OCI-M2 (cell line): ENCODE results near the gene PSMB2.

ENCODE experiments used
- DNase-seq: peaks from one replicate; lab custom pipeline; 2025; ENCODE audit not compliant: unreplicated experiment; lab: John Stamatoyannopoulos, UW

The PSMB2 gene

GRCh38 chr1:35558374-35559316 lies 82.7 kb downstream of the PSMB2 start:
- no peak for DNase-seq

DNA sequence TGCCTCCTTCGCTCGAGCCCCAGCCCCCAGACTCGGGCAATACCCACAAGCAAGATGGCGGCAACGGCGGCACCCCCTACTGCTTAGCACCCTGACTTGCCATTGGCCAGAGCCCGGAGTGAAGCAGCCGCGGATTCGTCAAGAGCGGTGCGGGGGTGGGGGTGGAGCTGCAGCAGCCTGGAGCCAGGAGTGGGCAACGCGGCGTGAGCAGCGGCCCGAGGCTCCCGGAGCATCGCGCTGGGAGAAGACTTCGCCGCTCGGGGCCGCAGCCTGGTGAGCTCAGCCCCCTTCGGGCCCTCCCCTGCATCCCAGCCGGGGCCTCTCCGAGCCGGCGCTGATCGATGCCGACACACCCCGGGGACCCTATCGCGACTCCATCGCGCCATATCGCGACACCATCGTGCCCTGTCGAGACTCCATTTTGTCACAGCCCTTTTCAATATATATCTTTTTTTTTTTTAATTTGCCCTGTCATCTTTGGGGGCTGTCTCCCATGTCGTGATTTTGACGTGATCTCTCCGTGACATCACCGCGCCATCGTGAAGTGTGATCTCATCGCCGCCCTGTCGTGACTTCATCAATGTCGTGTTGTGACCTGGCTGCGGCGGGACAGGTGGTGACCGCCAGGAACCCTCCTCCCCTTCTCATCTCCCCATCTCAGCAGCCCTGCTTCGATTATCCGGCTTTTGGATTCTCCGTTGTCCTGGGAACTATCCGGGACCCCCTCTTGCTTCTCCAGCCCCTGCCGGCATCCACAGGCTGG lies 83.5 kb downstream of the PSMB2 start, which contains the start of gene NCDN:
Gene NCDN (plus strand): TSS at position 189 of the 763 bp plus-strand sequence. CDS start 392 bp downstream, at position 581.
- DNase-seq: peak; percentile 38

DNA sequence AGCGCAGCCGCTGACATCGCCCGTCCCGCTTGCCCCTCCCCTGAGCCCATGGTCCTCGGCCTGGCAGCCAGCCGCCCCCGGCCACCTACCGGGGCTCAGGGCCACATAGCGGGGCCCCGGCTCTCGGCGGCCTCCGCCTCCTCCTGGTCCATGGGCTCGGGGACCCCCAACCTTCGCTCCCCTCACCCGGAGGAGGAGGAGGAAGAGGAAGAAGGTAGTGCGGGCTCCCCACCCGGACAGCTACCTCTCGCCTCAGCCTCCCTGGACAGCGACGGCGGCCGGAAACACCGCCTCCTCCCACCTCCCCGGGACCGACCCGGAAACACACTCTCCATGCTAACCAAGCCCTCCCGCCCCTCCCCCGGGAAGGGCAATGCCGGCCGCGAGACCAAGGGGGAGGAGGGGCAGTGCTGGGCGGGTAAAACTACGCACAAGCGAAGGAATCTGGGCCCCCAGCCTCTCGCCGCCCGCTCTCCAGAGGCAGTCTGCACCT lies 84.2 kb downstream of the PSMB2 start, which contains the start of gene KIAA0319L:
Gene KIAA0319L (minus strand): TSS at position 286 of the 493 bp plus-strand sequence. CDS start 2,912 bp downstream, outside the sequence.
- DNase-seq: no peak

DNA sequence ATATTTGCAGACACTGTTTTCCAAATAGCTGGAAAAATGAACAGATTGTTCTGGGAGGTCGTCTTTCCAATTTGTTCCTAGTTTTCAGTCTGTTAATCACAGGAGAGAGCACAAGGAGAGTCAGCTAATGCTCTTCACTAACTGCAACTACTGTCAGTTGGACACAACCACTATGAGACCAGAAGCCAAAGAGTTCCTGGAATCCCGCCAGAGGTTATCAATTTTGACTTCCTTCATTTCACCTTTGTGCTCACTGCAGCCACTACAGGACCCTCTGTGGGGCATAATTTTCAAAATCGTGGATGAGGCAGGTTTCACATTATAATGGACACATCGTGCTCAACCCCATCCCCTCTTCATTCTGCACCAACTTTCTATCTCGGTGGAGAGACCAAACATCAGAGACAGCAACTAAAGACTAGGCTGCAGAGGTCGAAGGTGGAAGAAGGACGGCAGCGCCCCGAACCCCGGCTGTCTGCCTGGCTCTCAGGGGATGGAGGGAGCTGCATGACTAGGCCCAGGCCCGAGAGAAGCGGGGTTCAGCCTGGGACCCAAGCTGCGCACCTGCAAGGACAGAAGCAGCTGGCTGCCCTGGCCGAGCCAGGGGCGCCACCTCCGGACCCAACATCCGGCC lies 84.7 kb downstream of the PSMB2 start:
- no peak for DNase-seq

GRCh38 chr1:35555601-35556477 lies 85.5 kb downstream of the PSMB2 start:
- no peak for DNase-seq

- no peak for DNase-seq
Observed at GRCh38 chr1:35555212-35555584, 86.1 kb downstream of the PSMB2 start.

DNA sequence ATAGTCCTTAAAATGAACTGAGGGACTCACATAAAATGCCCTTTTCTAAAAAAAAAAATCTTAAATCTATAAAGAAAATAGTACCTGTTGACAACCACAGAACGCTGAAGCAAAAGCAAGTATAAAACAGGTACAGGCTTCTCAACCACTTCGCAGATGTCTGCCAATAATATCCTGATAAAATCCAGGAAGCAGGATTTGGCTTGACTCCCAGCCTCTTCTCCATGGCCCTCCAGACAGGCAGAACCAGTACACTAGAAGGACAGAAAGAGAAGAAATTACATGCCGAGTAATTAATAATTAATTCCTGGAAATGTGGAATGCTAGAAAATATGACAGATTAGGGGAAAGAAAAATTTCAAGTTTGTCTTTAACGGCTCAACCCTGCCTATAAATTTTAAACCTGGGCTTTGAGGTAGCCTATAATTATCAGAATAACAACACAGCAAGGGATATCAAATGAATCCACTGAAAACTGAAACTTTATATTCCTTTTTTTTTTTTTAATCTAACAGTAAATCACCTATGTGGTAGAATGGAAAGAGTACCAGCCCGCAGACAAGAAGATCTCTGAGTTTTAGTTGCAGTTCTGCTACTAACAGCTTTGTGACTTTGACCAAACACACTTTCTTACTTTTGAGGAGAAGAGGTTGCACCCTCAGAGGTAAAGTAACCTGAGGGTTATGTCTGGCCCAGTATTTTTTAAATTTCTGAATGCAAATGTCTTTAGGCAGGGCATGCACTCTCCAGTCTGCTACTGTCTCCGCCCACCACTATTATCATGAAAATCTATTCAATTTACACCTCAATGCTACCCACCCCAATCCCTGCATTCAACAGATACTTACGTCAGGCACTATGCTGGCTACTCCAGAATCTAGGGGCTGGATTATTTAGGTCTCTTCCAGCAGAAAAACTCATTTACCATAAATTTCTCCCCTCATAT lies 86.8 kb downstream of the PSMB2 start:
- DNase-seq: no peak

DNA sequence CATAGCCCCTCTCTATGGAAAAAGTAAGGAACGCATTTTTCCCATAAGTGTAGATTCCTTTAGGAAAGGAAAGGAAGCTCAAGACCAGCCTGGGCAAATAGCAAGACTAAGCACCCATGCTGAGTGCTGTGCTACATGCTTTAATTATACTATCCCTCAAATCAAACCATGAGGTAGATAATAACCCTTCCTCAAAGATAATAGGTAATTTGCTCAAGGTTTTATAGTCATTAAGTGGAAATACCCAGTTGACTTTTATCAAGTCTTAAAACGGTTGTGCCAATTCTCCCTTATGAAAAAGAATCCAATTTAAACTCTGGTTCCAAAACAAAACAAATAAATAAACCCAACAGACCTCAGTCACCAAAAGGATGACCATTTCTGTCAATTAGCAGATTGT lies 87.5 kb downstream of the PSMB2 start:
- no peak for DNase-seq
